ENCODE results near the gene POP5.
"Not testable (repeated sequence)": the region's sequence is repeated elsewhere in the genome, so short reads cannot be mapped to it uniquely, and the experiment has no call there.

POP5 gene

DNA sequence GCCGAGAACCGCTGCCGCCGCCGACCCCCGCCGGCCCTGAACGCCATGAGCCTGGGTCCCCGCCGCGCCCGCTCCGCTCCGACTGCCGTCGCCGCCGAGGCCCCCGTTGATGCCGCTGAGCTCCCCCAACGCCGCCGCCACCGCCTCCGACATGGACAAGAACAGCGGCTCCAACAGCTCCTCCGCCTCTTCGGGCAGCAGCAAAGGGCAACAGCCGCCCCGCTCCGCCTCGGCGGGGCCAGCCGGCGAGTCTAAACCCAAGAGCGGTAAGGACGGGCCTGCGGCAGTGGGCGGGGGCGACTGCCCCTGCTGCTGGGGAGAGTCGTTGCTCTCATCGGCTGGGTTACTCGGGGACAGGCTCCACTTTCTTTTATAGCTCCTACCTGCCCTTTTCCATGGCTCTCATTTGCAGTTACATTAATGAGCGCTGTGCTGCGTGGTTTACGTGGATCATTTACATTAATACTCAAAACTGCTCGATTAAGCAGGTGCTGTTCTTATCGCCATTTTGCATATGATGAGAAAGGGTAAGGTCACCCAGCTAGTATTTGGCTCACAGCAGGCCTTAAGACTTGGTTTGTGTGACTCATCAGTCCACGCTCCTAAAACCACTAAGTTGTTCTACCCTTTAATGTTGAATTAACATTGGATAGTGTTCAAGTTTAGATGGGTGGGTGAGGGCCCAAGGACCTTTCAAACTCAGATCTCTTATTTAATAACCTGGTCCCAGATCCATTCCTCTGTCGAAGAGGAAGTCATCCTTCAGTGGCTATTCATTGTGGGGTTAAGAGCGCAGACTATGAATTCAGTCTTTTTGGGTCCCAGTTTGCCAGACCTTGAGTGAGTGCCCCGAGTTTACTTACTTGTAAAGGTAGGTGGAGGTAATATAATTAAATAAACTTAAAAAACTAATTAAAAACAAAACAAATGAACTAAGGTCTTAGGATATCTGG lies 46.2 kb downstream of the POP5 start:
- peak overlapping the region; percentile 75 for H3K4me3 ChIP-seq (ENCODE audit: low read depth, low read length)
- H3K27me3 ChIP-seq (ENCODE audit: control insufficient read depth, insufficient read depth, low read length), result no peaks in the 10 kb centered on the region
- H3K36me3 ChIP-seq (ENCODE audit: control insufficient read depth, insufficient read depth, low read length), result peaks cover 24% of the 10 kb centered on the region
- H3K9me3 ChIP-seq (ENCODE audit: control insufficient read depth, insufficient read depth, low read length), result no peaks in the 10 kb centered on the region
- peak overlapping the region; percentile 75 for H3K9ac ChIP-seq (ENCODE audit: low read depth, low read length)
- peak overlapping the region; percentile 86 for H3K27ac ChIP-seq (ENCODE audit: low read depth, low read length)
- H3K4me1 ChIP-seq (ENCODE audit: control insufficient read depth, insufficient read depth, low read length), result peaks cover 21% of the 10 kb centered on the region

DNA sequence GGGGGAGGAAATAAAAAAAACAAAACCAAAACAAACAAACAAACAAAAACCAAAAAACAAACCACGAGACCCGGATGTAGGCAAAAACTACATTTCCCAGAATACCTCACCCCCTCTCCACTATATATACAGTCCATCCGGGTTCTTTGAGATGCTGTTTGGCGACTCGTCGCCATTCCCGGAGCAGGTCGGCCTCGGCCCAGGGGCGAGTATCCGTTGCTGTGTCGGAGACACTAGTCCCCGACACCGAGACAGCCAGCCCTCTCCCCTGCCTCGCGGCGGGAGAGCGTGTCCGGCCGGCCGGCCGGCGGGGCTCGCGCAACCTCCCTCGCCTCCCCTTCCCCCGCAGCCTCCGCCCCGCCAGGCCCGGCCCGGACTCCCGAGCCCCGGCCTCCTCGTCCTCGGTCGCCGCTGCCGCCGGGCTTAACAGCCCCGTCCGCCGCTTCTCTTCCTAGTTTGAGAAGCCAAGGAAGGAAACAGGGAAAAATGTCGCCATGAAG lies 46.9 kb downstream of the POP5 start, which contains the start of gene RNF10:
Gene RNF10, plus strand, starts transcription at position 154 of the 500 bp plus-strand sequence. CDS start 456 bp downstream, outside the sequence.
- Histone ChIP-seq H3K9ac (ENCODE audit: low read depth, low read length) (peak within 1 kb of the TSS; percentile 75), H3K9me3 (ENCODE audit: control insufficient read depth, insufficient read depth, low read length) (no peaks in the 10 kb centered on the region), H3K4me1 (ENCODE audit: control insufficient read depth, insufficient read depth, low read length) (peaks cover 28% of the 10 kb centered on the region), H3K27me3 (ENCODE audit: control insufficient read depth, insufficient read depth, low read length) (no peaks in the 10 kb centered on the region), H3K36me3 (ENCODE audit: control insufficient read depth, insufficient read depth, low read length) (peaks cover 20% of the 10 kb centered on the region), H3K27ac (ENCODE audit: low read depth, low read length) (peak within 1 kb of the TSS; percentile 86), H3K4me3 (ENCODE audit: low read depth, low read length) (peak within 1 kb of the TSS; percentile 75)

DNA sequence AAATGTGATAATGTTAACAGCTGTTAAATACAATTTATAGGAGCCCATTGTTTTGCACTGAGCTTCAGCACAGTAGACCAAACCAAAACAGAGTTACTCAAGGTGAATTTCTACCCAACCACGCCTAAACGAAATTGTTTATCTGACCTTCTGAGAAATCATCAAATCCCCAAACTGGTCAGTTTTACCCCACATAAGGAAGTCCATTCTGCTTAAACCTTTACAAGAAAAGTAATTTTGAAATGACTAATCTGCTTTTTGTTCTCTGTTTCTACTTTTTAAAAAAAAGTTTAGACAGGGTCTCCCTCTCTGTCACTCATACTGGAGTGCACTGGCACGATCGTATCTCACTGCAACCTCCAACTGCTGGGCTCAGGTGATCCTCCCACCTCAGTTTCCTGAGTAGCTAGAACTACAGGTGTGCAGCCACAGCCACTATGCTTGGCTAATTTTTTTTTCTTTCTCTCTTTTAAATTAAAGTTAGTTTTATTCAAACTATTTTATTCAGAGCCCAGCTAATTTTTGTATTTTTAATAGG lies 48.4 kb downstream of the POP5 start:
- Histone ChIP-seq H3K27ac (ENCODE audit: low read depth, low read length) (no peak overlapping the region), H3K4me1 (ENCODE audit: control insufficient read depth, insufficient read depth, low read length) (peaks cover 25% of the 10 kb centered on the region), H3K27me3 (ENCODE audit: control insufficient read depth, insufficient read depth, low read length) (no peaks in the 10 kb centered on the region), H3K9ac (ENCODE audit: low read depth, low read length) (no peak overlapping the region), H3K36me3 (ENCODE audit: control insufficient read depth, insufficient read depth, low read length) (peaks cover 14% of the 10 kb centered on the region), H3K4me3 (ENCODE audit: low read depth, low read length) (no peak overlapping the region), H3K9me3 (ENCODE audit: control insufficient read depth, insufficient read depth, low read length) (no peaks in the 10 kb centered on the region)

DNA sequence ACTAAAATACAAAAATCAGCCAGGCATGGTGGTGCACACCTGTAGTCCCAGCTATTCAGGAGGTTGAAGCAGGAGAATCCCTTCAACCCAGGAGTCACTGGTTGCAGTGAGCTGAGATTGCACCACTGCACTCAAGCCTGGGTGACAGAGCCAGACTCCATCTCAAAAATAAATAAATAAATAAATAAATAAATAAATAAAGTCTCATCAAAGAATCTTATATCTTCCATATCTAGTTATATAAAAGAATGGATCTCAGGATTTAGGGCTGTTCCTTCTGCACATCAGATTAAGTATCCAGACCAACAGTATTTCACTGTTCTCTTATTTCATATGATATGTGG lies 50.8 kb downstream of the POP5 start:
- H3K36me3 ChIP-seq (ENCODE audit: control insufficient read depth, insufficient read depth, low read length); H3K9ac ChIP-seq (ENCODE audit: low read depth, low read length); H3K27me3 ChIP-seq (ENCODE audit: control insufficient read depth, insufficient read depth, low read length); H3K4me1 ChIP-seq (ENCODE audit: control insufficient read depth, insufficient read depth, low read length); H3K9me3 ChIP-seq (ENCODE audit: control insufficient read depth, insufficient read depth, low read length); H3K27ac ChIP-seq (ENCODE audit: low read depth, low read length); H3K4me3 ChIP-seq (ENCODE audit: low read depth, low read length): not testable (repeated sequence)

DNA sequence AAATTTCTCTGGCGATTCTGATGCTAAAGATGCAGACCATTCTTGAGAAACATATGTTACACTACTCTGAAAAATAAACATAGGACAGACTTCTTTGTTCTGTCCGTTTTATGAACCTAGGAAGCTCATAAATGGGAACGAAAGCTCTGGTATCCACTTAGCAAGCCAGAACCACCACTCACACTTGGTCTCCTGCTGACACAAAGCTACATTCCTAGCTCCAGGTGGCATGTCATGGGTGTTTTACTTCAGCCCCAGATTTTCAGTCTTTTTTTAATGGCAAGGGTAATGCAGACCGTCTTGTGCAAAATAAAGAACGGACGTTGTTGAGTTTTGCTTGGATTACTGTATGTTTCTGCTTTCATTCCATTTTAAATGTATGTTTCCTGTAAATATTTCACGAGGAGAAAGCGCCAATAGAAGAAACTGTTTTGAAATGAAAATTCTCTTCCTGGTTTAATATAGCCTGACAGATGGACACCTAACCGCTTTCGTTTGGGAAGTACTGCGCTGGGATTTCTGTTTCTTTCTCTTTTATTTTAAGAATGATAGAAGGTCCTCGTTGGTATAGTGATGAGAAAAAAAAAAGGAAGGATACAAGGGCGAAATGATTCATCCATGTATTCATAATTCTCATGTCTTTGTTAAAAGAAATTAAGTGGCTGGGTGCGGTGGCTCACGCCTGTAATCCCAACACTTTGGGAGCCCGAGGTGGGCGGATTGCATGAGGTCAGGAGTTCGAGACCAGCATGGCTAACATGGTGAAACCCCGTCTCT lies 51.4 kb downstream of the POP5 start:
- peak overlapping the region; percentile 92 for H3K9ac ChIP-seq (ENCODE audit: low read depth, low read length)
- H3K27ac ChIP-seq (ENCODE audit: low read depth, low read length), result peak overlapping the region; percentile 96
- H3K27me3 ChIP-seq (ENCODE audit: control insufficient read depth, insufficient read depth, low read length), result no peaks in the 10 kb centered on the region

DNA sequence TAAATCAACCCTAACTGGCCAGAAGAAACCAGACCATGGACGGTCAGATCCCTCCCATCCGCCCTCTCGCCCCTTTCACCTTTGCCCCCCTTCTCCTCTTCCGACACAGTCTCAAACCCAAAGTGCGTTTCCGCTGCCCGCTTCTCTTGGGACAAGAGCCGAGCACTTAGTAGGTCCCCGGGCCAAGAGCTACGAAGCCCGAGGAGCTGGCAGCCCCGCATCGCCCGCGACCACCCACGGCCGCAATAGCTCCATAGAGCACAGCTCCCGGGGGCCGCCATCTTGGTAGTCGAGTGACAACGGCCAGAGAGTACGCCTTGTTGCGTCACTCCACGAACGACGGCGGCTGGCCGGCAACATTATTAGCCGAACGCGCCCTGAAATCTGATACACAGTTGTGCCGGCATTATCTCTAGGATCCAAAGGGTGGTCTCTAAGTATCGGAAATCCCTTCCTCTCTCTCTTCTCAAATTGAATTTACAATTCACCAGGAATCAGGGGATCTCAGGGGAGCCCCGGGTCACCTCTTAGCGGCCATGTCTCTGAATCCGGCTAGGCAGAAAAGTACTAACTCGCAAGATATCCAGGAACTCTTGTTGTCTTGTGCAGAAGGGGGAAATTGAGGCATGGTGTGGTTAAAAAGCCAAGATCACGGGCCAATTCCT lies 52.2 kb downstream of the POP5 start, which contains the start of gene COQ5:
Gene COQ5, minus strand, starts transcription at position 298 of the 665 bp plus-strand sequence. Its CDS starts 17 bp downstream, at position 281.
- Histone ChIP-seq H3K9ac (ENCODE audit: low read depth, low read length) (peak within 1 kb of the TSS; percentile 92), H3K4me1 (ENCODE audit: control insufficient read depth, insufficient read depth, low read length) (peaks cover 10% of the 10 kb centered on the region), H3K9me3 (ENCODE audit: control insufficient read depth, insufficient read depth, low read length) (no peaks in the 10 kb centered on the region), H3K36me3 (ENCODE audit: control insufficient read depth, insufficient read depth, low read length) (0 out of 2 replicates have a peak, but pooled peaks cover under 1% of the 10 kb centered on the region), H3K4me3 (ENCODE audit: low read depth, low read length) (peak within 1 kb of the TSS; percentile 94), H3K27ac (ENCODE audit: low read depth, low read length) (peak within 1 kb of the TSS; percentile 96), H3K27me3 (ENCODE audit: control insufficient read depth, insufficient read depth, low read length) (no peaks in the 10 kb centered on the region)

More for the DNA sequence above, 51.4 kb downstream of the POP5 start:
- H3K9me3 ChIP-seq (ENCODE audit: control insufficient read depth, insufficient read depth, low read length), result no peaks in the 10 kb centered on the region
- peak overlapping the region; percentile 94 for H3K4me3 ChIP-seq (ENCODE audit: low read depth, low read length)
- H3K4me1 ChIP-seq (ENCODE audit: control insufficient read depth, insufficient read depth, low read length), result peaks cover 10% of the 10 kb centered on the region
- no peaks in the 10 kb centered on the region for H3K36me3 ChIP-seq (ENCODE audit: control insufficient read depth, insufficient read depth, low read length)

Measured in HUES48 (cell line).